ENCODE data around the gene FKBP5. TPM values are rescaled to one million over a fixed set of nuclear protein-coding genes. Genes with fewer than 3 reads are reported as not detected.

The FKBP5 gene
- total RNA-seq, 1 experiment from 2014 or later = 20.1 TPM

DNA sequence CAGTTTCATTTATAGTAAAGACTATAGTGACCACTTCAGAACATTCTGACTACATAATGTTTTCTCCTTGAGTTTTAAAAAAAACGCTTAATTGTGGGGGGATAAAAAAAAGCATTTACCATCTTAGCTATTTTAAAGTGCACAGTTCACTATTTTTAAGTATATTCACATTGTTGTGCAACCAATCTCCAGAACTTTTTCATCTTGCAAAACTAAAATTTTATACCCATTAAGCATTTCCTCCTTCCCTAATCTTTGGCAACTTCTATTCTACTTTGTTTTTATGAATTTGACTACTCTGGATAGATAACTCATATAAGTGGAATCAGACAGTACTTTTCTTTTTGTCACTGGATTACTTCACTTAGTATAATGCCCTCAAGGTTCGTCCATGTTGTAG, 62.3 kb downstream of the FKBP5 start:
- CTCF ChIA-PET = no interaction called here

DNA sequence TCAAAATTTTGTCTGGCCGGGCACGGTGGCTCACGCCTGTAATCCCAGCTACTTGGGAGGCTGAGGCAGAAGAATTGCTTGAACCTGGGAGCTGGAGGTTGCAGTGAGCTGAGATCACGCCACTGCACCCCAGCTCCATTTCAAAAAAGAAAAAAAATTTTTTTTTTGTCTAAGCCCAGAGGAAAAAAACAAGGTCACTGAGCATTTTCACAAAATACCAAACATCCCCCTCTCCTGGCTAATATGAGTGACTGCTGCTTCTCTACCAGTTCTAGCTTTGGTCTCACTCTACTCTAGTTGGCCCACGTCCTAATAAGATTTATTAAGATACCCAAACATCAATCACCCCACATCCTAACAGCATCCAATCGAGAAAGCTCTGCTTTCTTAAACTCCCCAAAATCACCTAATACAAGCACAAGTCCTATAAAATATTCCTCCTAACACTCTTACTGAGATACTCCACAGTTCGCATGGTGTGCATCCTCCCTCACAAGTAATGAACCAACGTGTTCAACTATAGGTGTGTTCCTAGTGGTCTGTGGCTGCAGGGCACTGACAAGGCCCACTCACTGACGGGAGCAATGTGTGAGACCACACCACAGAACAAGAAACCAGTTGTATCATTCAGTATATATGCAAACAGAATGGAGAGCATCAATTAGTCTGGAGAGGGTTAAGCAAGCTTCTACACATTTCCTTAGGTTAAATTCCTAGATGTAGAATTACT, 64.2 kb downstream of the FKBP5 start:
- no peaks in the 10 kb centered on the region for H3K4me1 ChIP-seq
- Mint-ChIP-seq H3K36me3 (ENCODE audit: insufficient read depth, unreplicated experiment) (no peaks in the 10 kb centered on the region), H3K27me3 (ENCODE audit: insufficient read depth, unreplicated experiment) (no peaks in the 10 kb centered on the region), H3K9me3 (ENCODE audit: unreplicated experiment) (no peaks in the 10 kb centered on the region), H3K27ac (ENCODE audit: unreplicated experiment) (no peak overlapping the region), H3K4me3 (ENCODE audit: unreplicated experiment) (no peak overlapping the region), H3K4me1 (ENCODE audit: low read depth, unreplicated experiment) (no peaks in the 10 kb centered on the region)
- POLR2A ChIA-PET = no interaction called here
- no peak overlapping the region for H3K4me3 ChIP-seq (ENCODE audit: low read depth, low read length)
- no peaks in the 10 kb centered on the region for H3K36me3 ChIP-seq (ENCODE audit: control insufficient read depth, insufficient read depth, low read length)
- no peaks in the 10 kb centered on the region for H3K27me3 ChIP-seq (replicated peaks; ENCODE audit: control insufficient read depth, insufficient read depth, low read length)
- TF ChIP-seq CTCF (IDR thresholded peaks at IDR 0.05; ENCODE audit: insufficient read depth in 1 of 2, low read depth in 1 of 2, low read length in 1 of 2, severe bottlenecking in 1 of 2, unreplicated experiment in 1 of 2) = peak in 1 of 2 experiments; percentile 29
- intact Hi-C loops (cut with micrococcal nuclease; ENCODE audit: unreplicated experiment) = no loop called here
- DNase-seq = peak in 1 of 2 experiments; percentile 2
- BruUV-seq (replicated peaks) = no TSS peak
- CTCF ChIA-PET = interaction anchor here (1.1 to 1.5 kb wide), 3 partner anchors 33 to 113 kb away, joined by 3 to 5 read pairs (median 4); no protein-coding TSS in a partner anchor
- no peaks in the 10 kb centered on the region for H3K9me3 ChIP-seq

More for the DNA sequence above, 62.3 kb downstream of the FKBP5 start:
- H3K4me3 ChIP-seq (ENCODE audit: low read depth, low read length) = no peak overlapping the region
- POLR2A ChIA-PET = no interaction called here
- H3K27me3 ChIP-seq (replicated peaks; ENCODE audit: control insufficient read depth, insufficient read depth, low read length) = no peaks in the 10 kb centered on the region
- H3K9me3 ChIP-seq = no peaks in the 10 kb centered on the region
- TF ChIP-seq CTCF (IDR thresholded peaks at IDR 0.05; ENCODE audit: insufficient read depth in 1 of 2, low read depth in 1 of 2, low read length in 1 of 2, severe bottlenecking in 1 of 2, unreplicated experiment in 1 of 2) = no peak
- no peak overlapping the region for H3K27ac Mint-ChIP-seq (ENCODE audit: unreplicated experiment)
- no peaks in the 10 kb centered on the region for H3K4me1 ChIP-seq
- no peaks in the 10 kb centered on the region for H3K9me3 Mint-ChIP-seq (ENCODE audit: unreplicated experiment)
- H3K4me3 Mint-ChIP-seq (ENCODE audit: unreplicated experiment) = no peak overlapping the region
- BruUV-seq (replicated peaks) = no TSS peak
- no peaks in the 10 kb centered on the region for H3K27me3 Mint-ChIP-seq (ENCODE audit: insufficient read depth, unreplicated experiment)
- no peak for DNase-seq
- H3K4me1 Mint-ChIP-seq (ENCODE audit: low read depth, unreplicated experiment) = no peaks in the 10 kb centered on the region
- H3K36me3 ChIP-seq (ENCODE audit: control insufficient read depth, insufficient read depth, low read length) = no peaks in the 10 kb centered on the region
- intact Hi-C loops (cut with micrococcal nuclease; ENCODE audit: unreplicated experiment) = no loop called here
- H3K36me3 Mint-ChIP-seq (ENCODE audit: insufficient read depth, unreplicated experiment) = no peaks in the 10 kb centered on the region

DNA sequence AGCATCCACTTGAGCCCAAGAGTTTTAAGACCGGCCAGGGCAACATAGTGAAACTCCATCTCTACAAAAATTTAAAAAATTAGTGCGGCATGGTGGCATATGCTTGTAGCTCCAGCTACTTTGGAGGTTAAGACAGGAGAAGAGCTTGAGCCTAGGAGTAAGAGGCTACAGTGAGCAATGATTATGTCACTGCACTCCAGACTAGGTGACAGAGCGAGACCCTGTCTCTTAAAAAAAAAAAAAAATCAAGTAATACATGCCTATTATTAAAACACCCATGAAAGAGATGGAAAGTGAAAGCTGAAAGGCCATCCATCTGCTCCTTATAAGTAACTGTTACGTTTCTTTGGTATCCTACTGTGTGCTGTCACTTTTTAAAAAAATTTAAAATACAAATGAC, 66.4 kb downstream of the FKBP5 start:
- no peak overlapping the region for H3K4me3 Mint-ChIP-seq (ENCODE audit: unreplicated experiment)
- intact Hi-C loops (cut with micrococcal nuclease; ENCODE audit: unreplicated experiment) = no loop called here
- no peak for TF ChIP-seq CTCF (IDR thresholded peaks at IDR 0.05; ENCODE audit: insufficient read depth in 1 of 2, low read depth in 1 of 2, low read length in 1 of 2, severe bottlenecking in 1 of 2, unreplicated experiment in 1 of 2)
- CTCF ChIA-PET = interaction anchor here (0.6 to 0.7 kb wide), 2 partner anchors 44 to 793 kb away, joined by 3 to 4 read pairs; no protein-coding TSS in a partner anchor
- no peak overlapping the region for H3K27ac Mint-ChIP-seq (ENCODE audit: unreplicated experiment)
- BruUV-seq (replicated peaks) = no TSS peak
- H3K36me3 Mint-ChIP-seq (ENCODE audit: insufficient read depth, unreplicated experiment) = no peaks in the 10 kb centered on the region
- POLR2A ChIA-PET = no interaction called here
- DNase-seq = no peak
- H3K36me3 ChIP-seq (ENCODE audit: control insufficient read depth, insufficient read depth, low read length) = no peaks in the 10 kb centered on the region
- no peaks in the 10 kb centered on the region for H3K4me1 Mint-ChIP-seq (ENCODE audit: low read depth, unreplicated experiment)
- H3K4me3 ChIP-seq (ENCODE audit: low read depth, low read length) = no peak overlapping the region
- H3K9me3 Mint-ChIP-seq (ENCODE audit: unreplicated experiment) = no peaks in the 10 kb centered on the region
- H3K9me3 ChIP-seq = no peaks in the 10 kb centered on the region
- H3K27me3 ChIP-seq (replicated peaks; ENCODE audit: control insufficient read depth, insufficient read depth, low read length) = no peaks in the 10 kb centered on the region
- no peaks in the 10 kb centered on the region for H3K27me3 Mint-ChIP-seq (ENCODE audit: insufficient read depth, unreplicated experiment)
- H3K4me1 ChIP-seq = no peaks in the 10 kb centered on the region
